Karpas-422 (cell line): ENCODE data around the gene HINT2. TPM values are rescaled to one million over a fixed set of nuclear protein-coding genes. Genes with fewer than 3 reads are reported as not detected.

ENCODE experiments used
- DNase-seq: peaks from one replicate; pipeline ENCODE4 v3.0.0-alpha.2; 2015
- H2AFZ ChIP-seq: fragments of 200-600 bp; sonication (generic); 2 replicates; pipeline ENCODE4 v1.6.1; 2014; ENCODE audit warnings: antibody characterized with exemption, low read length, mixed read lengths
- H3K27ac ChIP-seq: fragments of 200-600 bp; sonication (generic); 2 replicates; pipeline ENCODE4 v1.5.1; 2014; ENCODE audit warnings: mild to moderate bottlenecking, low read length, moderate library complexity
- H3K27me3 ChIP-seq: fragments of 200-600 bp; sonication (generic); 2 replicates; pipeline ENCODE4 v1.6.1; 2014; ENCODE audit warnings: low read length, mixed read lengths
- H3K36me3 ChIP-seq: fragments of 200-600 bp; sonication (generic); 2 replicates; pipeline ENCODE4 v1.6.1; 2014; ENCODE audit warnings: low read length, mixed read lengths; ENCODE audit not compliant: insufficient read depth
- H3K4me1 ChIP-seq: fragments of 200-600 bp; sonication (generic); 2 replicates; pipeline ENCODE4 v1.6.1; 2014; ENCODE audit warnings: mild to moderate bottlenecking, low read length, mixed read lengths
- H3K4me2 ChIP-seq: fragments of 200-600 bp; sonication (generic); 2 replicates; pipeline ENCODE4 v1.6.1; 2014; ENCODE audit warnings: low read length, low read depth, mild to moderate bottlenecking; ENCODE audit not compliant: poor library complexity, severe bottlenecking
- H3K4me3 ChIP-seq: fragments of 200-600 bp; sonication (generic); 2 replicates; pipeline ENCODE4 v1.5.1; 2014; ENCODE audit warnings: mild to moderate bottlenecking, antibody characterized with exemption, low read length, mixed read lengths
- H3K79me2 ChIP-seq: fragments of 200-600 bp; sonication (generic); 2 replicates; pipeline ENCODE4 v1.6.1; 2014; ENCODE audit warnings: mild to moderate bottlenecking, low read length, mixed read lengths
- H3K9ac ChIP-seq: fragments of 200-600 bp; sonication (generic); 2 replicates; pipeline ENCODE4 v1.6.0; 2014; ENCODE audit warnings: low read length
- H3K9me2 ChIP-seq: fragments of 200-600 bp; sonication (generic), shearing (Covaris generic); replicated peaks from 2 replicates; pipeline ENCODE4 v1.6.0; 2014; ENCODE audit warnings: mild to moderate bottlenecking, low read length, moderate library complexity; ENCODE audit not compliant: insufficient read depth
- H3K9me3 ChIP-seq: fragments of 300-700, 200-600 bp; sonication (generic); 2 replicates; pipeline ENCODE4 v1.6.1; 2014; ENCODE audit warnings: low read length, mixed read lengths
- H4K20me1 ChIP-seq: fragments of 200-600 bp; sonication (generic); 2 replicates; pipeline ENCODE4 v1.6.1; 2014; ENCODE audit warnings: mild to moderate bottlenecking, antibody characterized with exemption, low read length, low read depth; ENCODE audit not compliant: insufficient read depth
- total RNA-seq: library from RNA; depleted of rRNA; stranded (reverse); fragments of >200 nt; shearing (Covaris generic); gene quantifications from 2 replicates; pipeline ENCODE4 v1.2.3, GENCODE V29; 2014; ENCODE audit warnings: low replicate concordance

HINT2 gene
- total RNA-seq, 1 experiment from 2014 or later, result 84.0 TPM

GRCh38 chr9:35810122-35810521, 4.7 kb downstream of the HINT2 start:
- DNase-seq, result no peak
- no peak overlapping the region for H3K9ac ChIP-seq
- no peak overlapping the region for H3K4me3 ChIP-seq
- H3K79me2 ChIP-seq, result peaks cover 8% of the 10 kb centered on the region
- H3K9me3 ChIP-seq, result no peaks in the 10 kb centered on the region
- H3K27me3 ChIP-seq, result no peaks in the 10 kb centered on the region
- H3K4me2 ChIP-seq, result no peak overlapping the region
- H3K9me2 ChIP-seq, result no peaks in the 10 kb centered on the region
- H3K36me3 ChIP-seq, result peaks cover 21% of the 10 kb centered on the region
- H4K20me1 ChIP-seq, result no peaks in the 10 kb centered on the region
- no peak overlapping the region for H2AFZ ChIP-seq
- H3K27ac ChIP-seq, result no peak overlapping the region
- peaks cover 33% of the 10 kb centered on the region for H3K4me1 ChIP-seq

- no peak for DNase-seq
- Histone ChIP-seq H3K4me2 (no peak overlapping the region), H3K9ac (no peak overlapping the region), H4K20me1 (no peaks in the 10 kb centered on the region), H3K27ac (no peak overlapping the region), H3K36me3 (peaks cover 24% of the 10 kb centered on the region), H3K4me1 (peaks cover 25% of the 10 kb centered on the region), H3K9me2 (no peaks in the 10 kb centered on the region), H3K9me3 (no peaks in the 10 kb centered on the region), H3K79me2 (peaks cover under 1% of the 10 kb centered on the region; the same call in 1 of the 2 replicates), H3K27me3 (no peaks in the 10 kb centered on the region), H3K4me3 (no peak overlapping the region), H2AFZ (no peak overlapping the region)
Measured at GRCh38 chr9:35808433-35808832, 6.4 kb downstream of the HINT2 start.

DNA sequence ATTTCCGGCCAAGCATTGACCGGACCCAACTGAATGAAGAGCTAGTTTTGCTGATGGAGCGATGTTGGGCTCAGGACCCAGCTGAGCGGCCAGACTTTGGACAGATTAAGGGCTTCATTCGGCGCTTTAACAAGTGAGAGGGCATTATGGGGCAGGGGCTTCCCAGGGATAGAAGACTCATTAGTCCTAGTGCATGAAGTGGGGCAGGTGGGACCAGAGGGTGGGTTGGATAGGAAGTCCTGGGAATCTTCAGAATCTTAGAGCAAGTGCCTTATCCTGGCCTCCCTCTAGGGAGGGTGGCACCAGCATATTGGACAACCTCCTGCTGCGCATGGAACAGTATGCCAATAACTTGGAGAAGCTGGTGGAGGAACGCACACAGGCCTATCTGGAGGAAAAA, 8.7 kb downstream of the HINT2 start:
- H3K79me2 ChIP-seq, result no peaks in the 10 kb centered on the region
- no peak overlapping the region for H3K9ac ChIP-seq
- no peaks in the 10 kb centered on the region for H3K9me3 ChIP-seq
- H3K4me3 ChIP-seq, result no peak overlapping the region
- DNase-seq, result no peak
- H2AFZ ChIP-seq, result no peak overlapping the region
- no peak overlapping the region for H3K27ac ChIP-seq
- no peaks in the 10 kb centered on the region for H3K27me3 ChIP-seq
- H3K4me1 ChIP-seq, result peaks cover 3% of the 10 kb centered on the region
- no peak overlapping the region for H3K4me2 ChIP-seq
- no peaks in the 10 kb centered on the region for H3K9me2 ChIP-seq
- no peaks in the 10 kb centered on the region for H4K20me1 ChIP-seq
- H3K36me3 ChIP-seq, result peaks cover 32% of the 10 kb centered on the region

DNA sequence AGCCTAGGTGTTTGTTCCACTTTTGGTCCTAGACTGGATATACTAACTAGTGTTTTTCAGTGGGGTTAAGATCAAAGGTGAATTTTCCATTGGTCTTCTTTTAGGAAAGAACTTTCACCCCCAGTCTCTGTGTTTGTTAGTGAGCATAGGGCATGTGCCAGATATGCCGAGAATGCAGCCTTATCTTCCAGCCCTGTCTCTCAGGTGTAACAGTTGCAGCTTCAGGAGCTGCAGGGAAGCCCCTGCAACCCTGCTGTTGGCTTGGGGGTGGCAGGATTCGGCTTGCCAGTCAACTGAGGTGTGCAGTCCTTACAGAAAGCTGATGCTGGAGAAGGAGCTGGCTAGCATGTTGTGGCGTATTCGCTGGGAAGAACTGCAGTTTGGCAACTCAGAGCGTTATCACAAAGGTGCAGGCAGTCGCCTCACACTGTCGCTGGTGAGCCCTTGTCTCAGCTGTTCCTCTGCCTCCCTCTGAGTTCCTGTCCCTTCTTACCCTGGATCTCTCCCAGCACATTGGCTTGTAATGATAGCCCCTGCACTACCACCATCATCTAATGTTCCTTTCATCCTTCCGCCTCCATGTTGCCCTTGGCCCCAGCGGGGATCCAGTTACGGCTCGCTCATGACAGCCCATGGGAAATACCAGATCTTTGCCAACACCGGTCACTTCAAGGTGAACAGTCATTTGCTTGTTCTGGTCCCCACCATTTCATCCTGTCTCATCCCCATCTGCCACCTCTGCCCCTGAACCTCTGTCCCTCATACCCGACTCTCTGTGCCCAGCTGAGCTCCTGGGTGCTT, 13.3 kb downstream of the HINT2 start:
- Histone ChIP-seq H3K9me2 (no peaks in the 10 kb centered on the region), H3K27ac (no peak overlapping the region), H3K4me3 (no peak overlapping the region), H3K4me2 (no peak overlapping the region), H3K36me3 (peaks cover 14% of the 10 kb centered on the region), H3K4me1 (no peaks in the 10 kb centered on the region), H3K79me2 (no peaks in the 10 kb centered on the region), H2AFZ (no peak overlapping the region), H3K27me3 (no peaks in the 10 kb centered on the region), H3K9ac (0 out of 2 replicates have a peak overlapping the region, but pooled peaks have one; percentile 10), H3K9me3 (no peaks in the 10 kb centered on the region), H4K20me1 (no peaks in the 10 kb centered on the region)
- DNase-seq, result no peak

GRCh38 chr9:35800530-35800929, 14.3 kb downstream of the HINT2 start:
- Histone ChIP-seq H3K9ac (no peak overlapping the region), H3K79me2 (no peaks in the 10 kb centered on the region), H3K27me3 (no peaks in the 10 kb centered on the region), H4K20me1 (no peaks in the 10 kb centered on the region), H3K4me3 (no peak overlapping the region), H3K9me2 (no peaks in the 10 kb centered on the region), H3K27ac (no peak overlapping the region), H3K4me1 (no peaks in the 10 kb centered on the region), H2AFZ (no peak overlapping the region), H3K9me3 (no peaks in the 10 kb centered on the region), H3K4me2 (no peak overlapping the region), H3K36me3 (peaks cover 11% of the 10 kb centered on the region; the same call in 1 of the 2 replicates)
- no peak for DNase-seq

- no peak for DNase-seq
- H3K9ac ChIP-seq, result no peak overlapping the region
Measured at GRCh38 chr9:35798658-35799374, 16.0 kb downstream of the HINT2 start.

DNA sequence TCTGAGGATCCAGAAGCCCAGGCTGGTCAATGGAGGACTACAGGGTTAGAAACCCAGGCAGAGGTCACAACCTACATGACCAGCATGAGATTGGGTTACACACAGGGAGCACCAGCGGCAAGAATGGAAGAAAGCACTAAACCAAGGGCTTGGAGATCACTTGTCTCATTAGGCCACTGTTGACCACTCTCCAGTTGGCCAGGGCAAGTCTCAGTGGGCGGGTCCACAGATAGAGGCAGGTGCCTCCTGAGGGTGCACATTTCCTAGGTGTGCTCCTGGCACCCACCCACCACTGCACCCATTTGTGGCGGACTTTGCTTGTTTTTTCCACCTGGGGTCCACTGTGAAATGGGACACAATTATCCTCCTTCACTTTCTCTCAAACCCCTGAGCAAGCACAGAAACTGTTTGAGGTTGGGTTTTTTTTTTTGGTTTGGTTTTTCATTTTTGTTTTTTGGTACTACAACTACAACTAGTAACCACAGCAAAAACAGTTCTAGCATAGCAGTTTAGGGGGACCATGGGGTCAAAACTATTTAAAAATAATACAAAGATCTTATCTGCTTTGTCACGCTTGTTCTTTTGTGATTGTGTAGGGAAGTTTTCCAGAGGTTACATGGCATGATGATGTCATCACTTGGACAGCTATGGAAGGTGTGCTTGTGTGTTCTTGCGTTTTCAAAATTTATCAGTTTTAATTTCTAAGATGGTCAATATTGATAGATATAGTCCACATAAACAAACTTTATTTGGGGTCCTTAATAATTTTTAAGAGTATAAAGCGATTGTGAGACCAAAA, 17.3 kb downstream of the HINT2 start:
- Histone ChIP-seq H3K4me1 (no peaks in the 10 kb centered on the region), H3K4me2 (no peak overlapping the region), H2AFZ (no peak overlapping the region), H3K79me2 (no peaks in the 10 kb centered on the region), H4K20me1 (no peaks in the 10 kb centered on the region), H3K4me3 (no peak overlapping the region), H3K27ac (no peak overlapping the region), H3K27me3 (no peaks in the 10 kb centered on the region), H3K9ac (no peak overlapping the region), H3K9me3 (no peaks in the 10 kb centered on the region), H3K9me2 (no peaks in the 10 kb centered on the region), H3K36me3 (peaks cover 6% of the 10 kb centered on the region; the same call in 1 of the 2 replicates)
- no peak for DNase-seq

More at GRCh38 chr9:35798658-35799374, 16.0 kb downstream of the HINT2 start:
- Histone ChIP-seq H3K27ac (no peak overlapping the region), H3K9me2 (no peaks in the 10 kb centered on the region), H3K79me2 (no peaks in the 10 kb centered on the region), H3K4me3 (no peak overlapping the region), H3K36me3 (peaks cover 11% of the 10 kb centered on the region; the same call in 1 of the 2 replicates), H3K9me3 (no peaks in the 10 kb centered on the region), H3K4me2 (no peak overlapping the region), H4K20me1 (no peaks in the 10 kb centered on the region), H3K27me3 (no peaks in the 10 kb centered on the region), H2AFZ (no peak overlapping the region), H3K4me1 (no peaks in the 10 kb centered on the region)

- H3K27me3 ChIP-seq, result no peaks in the 10 kb centered on the region
- no peaks in the 10 kb centered on the region for H3K79me2 ChIP-seq
- no peaks in the 10 kb centered on the region; the same call in 1 of the 2 replicates for H3K36me3 ChIP-seq
- no peaks in the 10 kb centered on the region for H3K4me1 ChIP-seq
- H2AFZ ChIP-seq, result no peak overlapping the region
- H4K20me1 ChIP-seq, result no peaks in the 10 kb centered on the region
- H3K4me3 ChIP-seq, result no peak overlapping the region
- no peak for DNase-seq
- H3K9me3 ChIP-seq, result no peaks in the 10 kb centered on the region
- no peak overlapping the region for H3K27ac ChIP-seq
- no peak overlapping the region for H3K9ac ChIP-seq
- H3K9me2 ChIP-seq, result no peaks in the 10 kb centered on the region
- no peak overlapping the region for H3K4me2 ChIP-seq
Measured at GRCh38 chr9:35795695-35796094, 19.1 kb downstream of the HINT2 start.
